ENCODE results near the gene ESR1. TPM values are rescaled to one million over a fixed set of nuclear protein-coding genes. Genes with fewer than 3 reads are reported as not detected.
"Not testable (repeated sequence)": the region's sequence is repeated elsewhere in the genome, so short reads cannot be mapped to it uniquely, and the experiment has no call there.

Gene ESR1
- total RNA-seq, 6 experiments from 2014 or later: 0.07 to 0.63 (median 0.40) TPM

GRCh38 chr6:151881231-151881630 is 73.7 kb downstream of the ESR1 start:
- no peak for DNase-seq
- Mint-ChIP-seq H3K36me3 (ENCODE audit: low read depth) (no peaks in the 10 kb centered on the region), H3K27ac (no peak overlapping the region), H3K4me1 (ENCODE audit: low read depth) (no peaks in the 10 kb centered on the region; the same call in 1 of the 2 replicates), H3K4me3 (no peak overlapping the region), H3K9me3 (no peaks in the 10 kb centered on the region), H3K27me3 (ENCODE audit: insufficient read depth) (peaks cover 3% of the 10 kb centered on the region; the same call in 1 of the 2 replicates)
- TF ChIP-seq CTCF (IDR thresholded peaks at IDR 0.05): no peak

GRCh38 chr6:151882206-151882605 is 74.7 kb downstream of the ESR1 start:
- Mint-ChIP-seq H3K9me3 (no peaks in the 10 kb centered on the region), H3K27me3 (ENCODE audit: insufficient read depth) (peaks cover 3% of the 10 kb centered on the region; the same call in 1 of the 2 replicates), H3K27ac (no peak overlapping the region), H3K36me3 (ENCODE audit: low read depth) (no peaks in the 10 kb centered on the region), H3K4me1 (ENCODE audit: low read depth) (no peaks in the 10 kb centered on the region), H3K4me3 (no peak overlapping the region)
- DNase-seq: no peak
- TF ChIP-seq CTCF (IDR thresholded peaks at IDR 0.05): no peak

- H3K27ac Mint-ChIP-seq: no peak overlapping the region
- H3K4me1 Mint-ChIP-seq (ENCODE audit: low read depth): no peaks in the 10 kb centered on the region
- no peaks in the 10 kb centered on the region for H3K9me3 Mint-ChIP-seq
- DNase-seq: no peak
- no peak for TF ChIP-seq CTCF (IDR thresholded peaks at IDR 0.05)
- H3K27me3 Mint-ChIP-seq (ENCODE audit: insufficient read depth): no peaks in the 10 kb centered on the region
- no peak overlapping the region for H3K4me3 Mint-ChIP-seq
- H3K36me3 Mint-ChIP-seq (ENCODE audit: low read depth): no peaks in the 10 kb centered on the region
Observed at GRCh38 chr6:151885234-151885633, 77.8 kb downstream of the ESR1 start.

GRCh38 chr6:151891524-151891923 is 84.0 kb downstream of the ESR1 start:
- peaks cover 4% of the 10 kb centered on the region; the same call in 1 of the 2 replicates for H3K9me3 Mint-ChIP-seq
- peaks cover 3% of the 10 kb centered on the region for H3K27me3 Mint-ChIP-seq (ENCODE audit: insufficient read depth)
- no peak for TF ChIP-seq CTCF (IDR thresholded peaks at IDR 0.05)
- DNase-seq: no peak
- no peaks in the 10 kb centered on the region for H3K4me1 Mint-ChIP-seq (ENCODE audit: low read depth)
- no peaks in the 10 kb centered on the region for H3K36me3 Mint-ChIP-seq (ENCODE audit: low read depth)
- no peak overlapping the region for H3K27ac Mint-ChIP-seq
- no peak overlapping the region for H3K4me3 Mint-ChIP-seq

- H3K4me3 Mint-ChIP-seq; H3K4me1 Mint-ChIP-seq (ENCODE audit: low read depth); H3K27ac Mint-ChIP-seq; DNase-seq; H3K36me3 Mint-ChIP-seq (ENCODE audit: low read depth); H3K27me3 Mint-ChIP-seq (ENCODE audit: insufficient read depth): not testable (repeated sequence)
- H3K9me3 Mint-ChIP-seq: peaks cover 20% of the 10 kb centered on the region
Observed at GRCh38 chr6:151894426-151894825, 86.9 kb downstream of the ESR1 start.

- peaks cover 22% of the 10 kb centered on the region; the same call in 1 of the 2 replicates for H3K4me1 Mint-ChIP-seq (ENCODE audit: low read depth)
- peaks cover 18% of the 10 kb centered on the region; the same call in 1 of the 2 replicates for H3K36me3 Mint-ChIP-seq (ENCODE audit: low read depth)
- DNase-seq; H3K27ac Mint-ChIP-seq; H3K27me3 Mint-ChIP-seq (ENCODE audit: insufficient read depth); H3K4me3 Mint-ChIP-seq: not testable (repeated sequence)
- H3K9me3 Mint-ChIP-seq: peaks cover 30% of the 10 kb centered on the region
Observed at GRCh38 chr6:151899221-151899620, 91.7 kb downstream of the ESR1 start.

- peaks cover 22% of the 10 kb centered on the region; the same call in 1 of the 2 replicates for H3K4me1 Mint-ChIP-seq (ENCODE audit: low read depth)
- H3K4me3 Mint-ChIP-seq; H3K27me3 Mint-ChIP-seq (ENCODE audit: insufficient read depth); H3K27ac Mint-ChIP-seq; DNase-seq: not testable (repeated sequence)
- H3K9me3 Mint-ChIP-seq: peaks cover 30% of the 10 kb centered on the region
- H3K36me3 Mint-ChIP-seq (ENCODE audit: low read depth): peaks cover 18% of the 10 kb centered on the region; the same call in 1 of the 2 replicates
Observed at GRCh38 chr6:151899796-151900195, 92.3 kb downstream of the ESR1 start.
